Measurements from ENCODE around the gene ACSM4.

Gene ACSM4

DNA sequence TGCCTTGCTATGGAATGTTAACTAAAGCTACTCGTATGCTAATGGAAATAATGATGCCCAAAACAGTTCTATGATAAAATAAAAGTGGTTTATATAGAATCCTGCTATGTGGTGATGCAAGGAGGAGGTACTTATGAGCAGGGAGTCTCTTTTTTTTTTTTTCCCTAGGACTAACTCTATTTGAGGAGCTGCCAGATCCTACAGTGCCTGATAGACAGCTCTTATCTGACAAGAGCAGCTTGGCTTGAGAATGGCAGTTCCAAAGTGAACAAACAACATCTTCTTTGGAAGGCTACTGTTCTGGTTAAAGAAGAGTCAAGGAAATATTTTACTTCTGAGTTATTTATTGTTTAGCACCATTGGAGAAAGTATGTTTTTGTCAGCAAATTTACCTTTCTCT is 10.2 kb upstream of the ACSM4 start:
- H3K27ac ChIP-seq (ENCODE audit: low read depth in 2 of 2, low read length in 2 of 2): no peak overlapping the region
- no peaks in the 10 kb centered on the region for H3K4me1 ChIP-seq (ENCODE audit: control insufficient read depth in 2 of 2, insufficient read depth in 2 of 2, low read length in 2 of 2)
- peaks cover 0 to 2% of the 10 kb centered on the region in 2 donors for H3K9me3 ChIP-seq (ENCODE audit: control insufficient read depth in 2 of 2, low read length in 2 of 2)
- no peak overlapping the region for H3K9ac ChIP-seq (ENCODE audit: low read depth in 1 of 2, low read length in 2 of 2)
- H3K4me3 ChIP-seq (ENCODE audit: low read length in 2 of 2): no peak overlapping the region
- H3K36me3 ChIP-seq (ENCODE audit: control insufficient read depth in 2 of 2, insufficient read depth in 2 of 2, low read length in 2 of 2): no peaks in the 10 kb centered on the region
- H3K27me3 ChIP-seq (ENCODE audit: control insufficient read depth in 2 of 2, insufficient read depth in 2 of 2, low read length in 2 of 2): no peaks in the 10 kb centered on the region

- no peaks in the 10 kb centered on the region for H3K27me3 ChIP-seq (ENCODE audit: control insufficient read depth in 2 of 2, insufficient read depth in 2 of 2, low read length in 2 of 2)
- H3K36me3 ChIP-seq (ENCODE audit: control insufficient read depth in 2 of 2, insufficient read depth in 2 of 2, low read length in 2 of 2): no peaks in the 10 kb centered on the region
- H3K4me1 ChIP-seq (ENCODE audit: control insufficient read depth in 2 of 2, insufficient read depth in 2 of 2, low read length in 2 of 2): no peaks in the 10 kb centered on the region
- no peak overlapping the region for H3K27ac ChIP-seq (ENCODE audit: low read depth in 2 of 2, low read length in 2 of 2)
- H3K9me3 ChIP-seq (ENCODE audit: control insufficient read depth in 2 of 2, low read length in 2 of 2): no peaks in the 10 kb centered on the region
- H3K4me3 ChIP-seq (ENCODE audit: low read length in 2 of 2): no peak overlapping the region
- H3K9ac ChIP-seq (ENCODE audit: low read depth in 1 of 2, low read length in 2 of 2): no peak overlapping the region
These were observed 8.3 kb upstream of the ACSM4 start for GRCh38 chr12:7295529-7295928.

DNA sequence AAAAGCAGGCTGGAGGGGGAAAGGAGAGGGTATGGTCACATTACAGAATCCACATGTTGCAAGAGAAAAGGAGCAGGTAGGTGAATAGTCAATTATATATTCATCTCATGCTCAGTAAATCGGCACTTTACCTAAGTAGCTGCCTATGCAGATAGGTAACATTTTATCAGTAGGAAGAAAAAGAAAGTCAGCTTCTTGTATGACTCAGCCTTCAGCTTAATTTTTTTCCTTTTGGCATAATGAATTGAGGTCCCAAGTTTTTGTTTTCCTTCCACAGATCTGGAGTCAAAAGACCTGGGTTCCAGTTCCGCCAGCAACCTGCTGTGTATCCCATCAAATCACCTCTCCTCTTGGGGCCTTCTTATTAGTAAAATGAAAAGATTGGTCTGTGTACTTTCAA is 6.0 kb upstream of the ACSM4 start:
- H3K27ac ChIP-seq (ENCODE audit: low read depth in 2 of 2, low read length in 2 of 2): no peak overlapping the region
- H3K9me3 ChIP-seq (ENCODE audit: control insufficient read depth in 2 of 2, low read length in 2 of 2): no peaks in the 10 kb centered on the region
- no peaks in the 10 kb centered on the region for H3K36me3 ChIP-seq (ENCODE audit: control insufficient read depth in 2 of 2, insufficient read depth in 2 of 2, low read length in 2 of 2)
- H3K9ac ChIP-seq (ENCODE audit: low read depth in 1 of 2, low read length in 2 of 2): no peak overlapping the region
- no peak overlapping the region for H3K4me3 ChIP-seq (ENCODE audit: low read length in 2 of 2)
- no peaks in the 10 kb centered on the region for H3K27me3 ChIP-seq (ENCODE audit: control insufficient read depth in 2 of 2, insufficient read depth in 2 of 2, low read length in 2 of 2)
- no peaks in the 10 kb centered on the region for H3K4me1 ChIP-seq (ENCODE audit: control insufficient read depth in 2 of 2, insufficient read depth in 2 of 2, low read length in 2 of 2)

DNA sequence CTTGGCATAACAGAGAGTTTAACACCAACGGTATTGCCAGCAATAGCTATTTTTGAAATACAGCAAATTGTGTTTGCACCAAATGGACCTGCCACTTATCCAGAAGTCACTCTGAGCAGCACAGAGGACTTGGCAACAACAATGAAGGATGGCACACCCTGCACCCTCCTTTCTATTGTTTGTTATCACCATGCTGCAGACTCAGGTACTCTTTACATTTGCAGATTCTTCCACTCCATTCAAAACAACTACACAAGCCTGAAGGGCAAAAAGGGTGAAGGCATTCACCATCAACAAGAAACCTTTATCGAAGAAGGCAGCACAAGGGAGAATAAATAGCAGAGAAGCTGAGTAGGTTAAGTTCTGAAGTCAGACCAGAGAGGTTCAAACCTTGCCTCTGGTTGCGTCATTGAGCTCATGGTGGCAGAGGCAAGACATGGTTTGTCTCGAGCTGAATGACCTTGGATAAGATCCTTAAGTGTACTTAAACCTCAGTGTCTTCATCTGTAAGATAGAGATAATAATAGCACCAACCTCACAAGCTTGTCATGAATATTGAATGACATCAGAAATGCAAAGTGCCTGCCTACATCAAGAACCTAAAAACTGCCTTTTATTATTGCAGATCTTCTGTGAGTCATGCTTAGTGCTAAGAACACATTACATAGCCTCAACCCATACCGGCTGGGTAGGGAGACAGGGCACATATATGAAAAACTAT is 1.4 kb upstream of the ACSM4 start:
- Histone ChIP-seq H3K27ac (ENCODE audit: low read depth in 2 of 2, low read length in 2 of 2) (no peak overlapping the region), H3K4me3 (ENCODE audit: low read length in 2 of 2) (no peak overlapping the region), H3K27me3 (ENCODE audit: control insufficient read depth in 2 of 2, insufficient read depth in 2 of 2, low read length in 2 of 2) (no peaks in the 10 kb centered on the region), H3K9ac (ENCODE audit: low read depth in 1 of 2, low read length in 2 of 2) (no peak overlapping the region), H3K4me1 (ENCODE audit: control insufficient read depth in 2 of 2, insufficient read depth in 2 of 2, low read length in 2 of 2) (no peaks in the 10 kb centered on the region), H3K36me3 (ENCODE audit: control insufficient read depth in 2 of 2, insufficient read depth in 2 of 2, low read length in 2 of 2) (no peaks in the 10 kb centered on the region), H3K9me3 (ENCODE audit: control insufficient read depth in 2 of 2, low read length in 2 of 2) (no peaks in the 10 kb centered on the region)

DNA sequence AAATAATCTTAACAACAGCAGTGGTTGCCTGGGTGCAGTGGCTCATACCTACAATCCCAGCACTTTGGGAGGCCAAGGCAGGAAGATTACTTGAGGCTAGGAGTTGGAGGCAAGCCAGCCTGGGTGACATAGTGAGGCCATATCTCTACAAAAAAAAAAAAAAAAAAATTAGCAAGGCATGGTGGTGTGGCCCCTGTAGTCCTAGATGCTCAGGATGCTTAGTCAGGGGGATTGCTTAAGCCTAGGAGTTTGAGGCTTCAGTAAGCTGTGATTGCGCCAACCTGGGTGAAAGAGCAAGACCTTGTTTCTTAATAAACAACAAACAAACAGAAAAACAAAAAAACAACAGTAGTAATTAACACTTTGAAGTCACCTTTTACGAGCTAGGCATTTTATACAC is 642 bp upstream of the ACSM4 start:
- no peaks in the 10 kb centered on the region for H3K27me3 ChIP-seq (ENCODE audit: control insufficient read depth in 2 of 2, insufficient read depth in 2 of 2, low read length in 2 of 2)
- no peak overlapping the region for H3K4me3 ChIP-seq (ENCODE audit: low read length in 2 of 2)
- no peak overlapping the region for H3K9ac ChIP-seq (ENCODE audit: low read depth in 1 of 2, low read length in 2 of 2)
- no peaks in the 10 kb centered on the region for H3K36me3 ChIP-seq (ENCODE audit: control insufficient read depth in 2 of 2, insufficient read depth in 2 of 2, low read length in 2 of 2)
- H3K27ac ChIP-seq (ENCODE audit: low read depth in 2 of 2, low read length in 2 of 2): no peak overlapping the region
- H3K9me3 ChIP-seq (ENCODE audit: control insufficient read depth in 2 of 2, low read length in 2 of 2): no peaks in the 10 kb centered on the region
- H3K4me1 ChIP-seq (ENCODE audit: control insufficient read depth in 2 of 2, insufficient read depth in 2 of 2, low read length in 2 of 2): no peaks in the 10 kb centered on the region

- H3K9ac ChIP-seq (ENCODE audit: low read depth in 1 of 2, low read length in 2 of 2): no peak overlapping the region
- no peak overlapping the region for H3K27ac ChIP-seq (ENCODE audit: low read depth in 2 of 2, low read length in 2 of 2)
- no peak overlapping the region for H3K4me3 ChIP-seq (ENCODE audit: low read length in 2 of 2)
These were observed 584 bp downstream of the ACSM4 start for GRCh38 chr12:7304456-7304855.

GRCh38 chr12:7310070-7310469 is 6.2 kb downstream of the ACSM4 start:
- H3K4me3 ChIP-seq (ENCODE audit: low read length in 2 of 2): no peak overlapping the region
- H3K36me3 ChIP-seq (ENCODE audit: control insufficient read depth in 2 of 2, insufficient read depth in 2 of 2, low read length in 2 of 2): no peaks in the 10 kb centered on the region
- H3K4me1 ChIP-seq (ENCODE audit: control insufficient read depth in 2 of 2, insufficient read depth in 2 of 2, low read length in 2 of 2): no peaks in the 10 kb centered on the region
- H3K9ac ChIP-seq (ENCODE audit: low read depth in 1 of 2, low read length in 2 of 2): no peak overlapping the region
- H3K27ac ChIP-seq (ENCODE audit: low read depth in 2 of 2, low read length in 2 of 2): no peak overlapping the region
- no peaks in the 10 kb centered on the region for H3K27me3 ChIP-seq (ENCODE audit: control insufficient read depth in 2 of 2, insufficient read depth in 2 of 2, low read length in 2 of 2)
- H3K9me3 ChIP-seq (ENCODE audit: control insufficient read depth in 2 of 2, low read length in 2 of 2): no peaks in the 10 kb centered on the region

More at GRCh38 chr12:7304456-7304855, 584 bp downstream of the ACSM4 start:
- no peaks in the 10 kb centered on the region for H3K36me3 ChIP-seq (ENCODE audit: control insufficient read depth in 2 of 2, insufficient read depth in 2 of 2, low read length in 2 of 2)
- no peaks in the 10 kb centered on the region for H3K27me3 ChIP-seq (ENCODE audit: control insufficient read depth in 2 of 2, insufficient read depth in 2 of 2, low read length in 2 of 2)
- no peaks in the 10 kb centered on the region for H3K9me3 ChIP-seq (ENCODE audit: control insufficient read depth in 2 of 2, low read length in 2 of 2)
- H3K4me1 ChIP-seq (ENCODE audit: control insufficient read depth in 2 of 2, insufficient read depth in 2 of 2, low read length in 2 of 2): no peaks in the 10 kb centered on the region

- no peaks in the 10 kb centered on the region for H3K9me3 ChIP-seq (ENCODE audit: control insufficient read depth in 2 of 2, low read length in 2 of 2)
- no peak overlapping the region for H3K27ac ChIP-seq (ENCODE audit: low read depth in 2 of 2, low read length in 2 of 2)
- H3K27me3 ChIP-seq (ENCODE audit: control insufficient read depth in 2 of 2, insufficient read depth in 2 of 2, low read length in 2 of 2): no peaks in the 10 kb centered on the region
- no peaks in the 10 kb centered on the region for H3K36me3 ChIP-seq (ENCODE audit: control insufficient read depth in 2 of 2, insufficient read depth in 2 of 2, low read length in 2 of 2)
- no peaks in the 10 kb centered on the region for H3K4me1 ChIP-seq (ENCODE audit: control insufficient read depth in 2 of 2, insufficient read depth in 2 of 2, low read length in 2 of 2)
- no peak overlapping the region for H3K4me3 ChIP-seq (ENCODE audit: low read length in 2 of 2)
- H3K9ac ChIP-seq (ENCODE audit: low read depth in 1 of 2, low read length in 2 of 2): no peak overlapping the region
These were observed 16.1 kb downstream of the ACSM4 start for GRCh38 chr12:7319930-7320329.

DNA sequence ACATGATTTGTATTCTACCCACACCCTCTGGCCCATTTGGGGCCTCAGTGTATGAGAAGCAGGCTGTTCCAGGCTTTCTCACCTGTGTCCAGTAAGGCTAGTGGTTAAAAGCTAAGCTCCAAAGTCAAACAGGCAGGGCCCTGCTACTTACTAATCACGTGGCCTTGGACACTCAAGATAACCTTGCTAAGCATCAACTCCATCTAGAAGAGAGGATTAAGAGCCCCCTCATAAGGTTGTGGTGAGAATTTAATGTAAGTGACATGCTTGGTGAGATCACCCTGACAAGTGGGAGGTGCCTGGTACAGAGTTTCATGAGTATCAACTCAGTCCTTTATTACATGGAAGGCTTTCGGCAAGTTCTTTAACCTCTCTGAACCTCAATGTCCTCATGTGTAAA is 17.8 kb downstream of the ACSM4 start:
- H3K9me3 ChIP-seq (ENCODE audit: control insufficient read depth in 2 of 2, low read length in 2 of 2): no peaks in the 10 kb centered on the region
- H3K36me3 ChIP-seq (ENCODE audit: control insufficient read depth in 2 of 2, insufficient read depth in 2 of 2, low read length in 2 of 2): no peaks in the 10 kb centered on the region
- no peaks in the 10 kb centered on the region for H3K4me1 ChIP-seq (ENCODE audit: control insufficient read depth in 2 of 2, insufficient read depth in 2 of 2, low read length in 2 of 2)
- no peak overlapping the region for H3K4me3 ChIP-seq (ENCODE audit: low read length in 2 of 2)
- H3K9ac ChIP-seq (ENCODE audit: low read depth in 1 of 2, low read length in 2 of 2): no peak overlapping the region
- no peaks in the 10 kb centered on the region for H3K27me3 ChIP-seq (ENCODE audit: control insufficient read depth in 2 of 2, insufficient read depth in 2 of 2, low read length in 2 of 2)
- H3K27ac ChIP-seq (ENCODE audit: low read depth in 2 of 2, low read length in 2 of 2): no peak overlapping the region

DNA sequence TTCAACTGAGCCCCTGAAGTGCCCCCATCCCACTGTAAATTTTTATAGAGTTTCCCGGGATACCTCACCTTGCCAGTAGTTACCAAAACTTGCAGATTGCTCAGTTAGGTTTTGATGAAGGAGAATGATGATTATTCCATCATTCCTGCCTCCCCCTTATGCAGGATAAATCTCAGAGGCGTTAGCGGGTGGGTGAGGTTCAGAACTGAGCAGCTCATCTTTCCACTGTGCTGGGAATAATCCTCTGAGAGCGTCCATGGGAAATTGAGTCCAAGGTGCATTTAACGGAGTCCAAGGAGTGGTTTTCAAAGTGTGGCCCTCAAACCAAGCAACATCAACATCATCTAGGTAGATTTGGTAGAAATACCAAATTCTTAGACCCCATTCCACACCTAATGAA is 18.7 kb downstream of the ACSM4 start:
- Histone ChIP-seq H3K27ac (ENCODE audit: low read depth in 2 of 2, low read length in 2 of 2) (no peak overlapping the region), H3K4me3 (ENCODE audit: low read length in 2 of 2) (no peak overlapping the region), H3K27me3 (ENCODE audit: control insufficient read depth in 2 of 2, insufficient read depth in 2 of 2, low read length in 2 of 2) (no peaks in the 10 kb centered on the region), H3K4me1 (ENCODE audit: control insufficient read depth in 2 of 2, insufficient read depth in 2 of 2, low read length in 2 of 2) (no peaks in the 10 kb centered on the region), H3K36me3 (ENCODE audit: control insufficient read depth in 2 of 2, insufficient read depth in 2 of 2, low read length in 2 of 2) (no peaks in the 10 kb centered on the region), H3K9me3 (ENCODE audit: control insufficient read depth in 2 of 2, low read length in 2 of 2) (no peaks in the 10 kb centered on the region), H3K9ac (ENCODE audit: low read depth in 1 of 2, low read length in 2 of 2) (no peak overlapping the region)

GRCh38 chr12:7324176-7324575 is 20.3 kb downstream of the ACSM4 start:
- H3K27ac ChIP-seq (ENCODE audit: low read depth in 2 of 2, low read length in 2 of 2): no peak overlapping the region
- H3K27me3 ChIP-seq (ENCODE audit: control insufficient read depth in 2 of 2, insufficient read depth in 2 of 2, low read length in 2 of 2): no peaks in the 10 kb centered on the region
- H3K9me3 ChIP-seq (ENCODE audit: control insufficient read depth in 2 of 2, low read length in 2 of 2): no peaks in the 10 kb centered on the region
- H3K9ac ChIP-seq (ENCODE audit: low read depth in 1 of 2, low read length in 2 of 2): no peak overlapping the region
- H3K4me3 ChIP-seq (ENCODE audit: low read length in 2 of 2): no peak overlapping the region
- no peaks in the 10 kb centered on the region for H3K36me3 ChIP-seq (ENCODE audit: control insufficient read depth in 2 of 2, insufficient read depth in 2 of 2, low read length in 2 of 2)
- no peaks in the 10 kb centered on the region for H3K4me1 ChIP-seq (ENCODE audit: control insufficient read depth in 2 of 2, insufficient read depth in 2 of 2, low read length in 2 of 2)

Measured in mucosa of rectum (tissue), 2 donors.